Ishikawa (cell line): ENCODE results near the gene SLC9A9.

Source experiments
- CEBPB ChIP-seq: IDR thresholded peaks from 2 replicates; pipeline ENCODE4 v1.6.1; 2012
- CREB1 ChIP-seq: IDR thresholded peaks from 2 replicates; pipeline ENCODE4 v1.6.1; 2012; ENCODE audit warnings: low read depth
- EGR1 ChIP-seq: IDR thresholded peaks from 2 replicates; pipeline ENCODE4 v1.6.1; 2012
- EP300 ChIP-seq: IDR thresholded peaks from 2 replicates; pipeline ENCODE4 v1.6.1; 2012; ENCODE audit warnings: borderline replicate concordance
- FOXM1 ChIP-seq: IDR thresholded peaks from 2 replicates; pipeline ENCODE4 v1.6.1; 2012; ENCODE audit warnings: low read depth, borderline replicate concordance
- MAX ChIP-seq: IDR thresholded peaks from 2 replicates; pipeline ENCODE4 v1.6.1; 2012
- NFIC ChIP-seq: IDR thresholded peaks from 2 replicates; pipeline ENCODE4 v1.6.1; 2012
- RAD21 ChIP-seq: IDR thresholded peaks from 2 replicates; pipeline ENCODE4 v1.6.1; 2012; ENCODE audit warnings: low read depth
- REST ChIP-seq: IDR thresholded peaks from 2 replicates; pipeline ENCODE4 v1.6.1; 2012; ENCODE audit warnings: low read depth, mild to moderate bottlenecking
- TAF1 ChIP-seq: IDR thresholded peaks from 2 replicates; pipeline ENCODE4 v1.6.1; 2012; ENCODE audit warnings: low read depth, mild to moderate bottlenecking
- TCF12 ChIP-seq: IDR thresholded peaks from 2 replicates; pipeline ENCODE4 v1.6.1; 2012; ENCODE audit warnings: low read depth
- TEAD4 ChIP-seq: IDR thresholded peaks from 2 replicates; pipeline ENCODE4 v1.6.1; 2012
- USF1 ChIP-seq: IDR thresholded peaks from 2 replicates; pipeline ENCODE4 v1.6.1; 2012
- YY1 ChIP-seq: IDR thresholded peaks from 2 replicates; pipeline ENCODE4 v1.6.1; 2012; ENCODE audit warnings: low read depth
- ZBTB7A ChIP-seq: IDR thresholded peaks from 2 replicates; pipeline ENCODE4 v1.6.1; 2012; ENCODE audit warnings: low read depth

Gene SLC9A9

GRCh38 chr3:143755978-143756377 is 92.3 kb downstream of the SLC9A9 start:
- TF ChIP-seq EGR1 (no peak), EP300 (no peak), CREB1 (no peak), ZBTB7A (no peak), NFIC (no peak), TEAD4 (no peak), RAD21 (no peak), TCF12 (no peak)

GRCh38 chr3:143754090-143754489 is 94.2 kb downstream of the SLC9A9 start:
- TF ChIP-seq USF1 (no peak), TEAD4 (no peak)

GRCh38 chr3:143753456-143753855 is 94.8 kb downstream of the SLC9A9 start:
- TF ChIP-seq MAX (no peak), EP300 (no peak), TEAD4 (no peak), YY1 (no peak), TAF1 (no peak), FOXM1 (no peak), EGR1 (no peak), NFIC (no peak), TCF12 (no peak), REST (no peak), CREB1 (no peak), RAD21 (no peak), USF1 (no peak), ZBTB7A (no peak), CEBPB (no peak)

- TF ChIP-seq YY1 (no peak), FOXM1 (no peak), EP300 (no peak), TAF1 (no peak), REST (no peak), RAD21 (no peak)
Observed at GRCh38 chr3:143753006-143753405, 95.3 kb downstream of the SLC9A9 start.

GRCh38 chr3:143751643-143752178 is 96.6 kb downstream of the SLC9A9 start:
- TF ChIP-seq USF1 (no peak), ZBTB7A (no peak), TCF12 (no peak), TEAD4 (no peak), CREB1 (no peak), TAF1 (no peak), YY1 (no peak), NFIC (no peak)

GRCh38 chr3:143750841-143751240 is 97.4 kb downstream of the SLC9A9 start:
- no peak for TF ChIP-seq FOXM1
- TF ChIP-seq MAX = no peak
- TF ChIP-seq RAD21 = no peak
- no peak for TF ChIP-seq ZBTB7A
- no peak for TF ChIP-seq EP300
- no peak for TF ChIP-seq USF1
- no peak for TF ChIP-seq TEAD4
- no peak for TF ChIP-seq EGR1
- no peak for TF ChIP-seq YY1
- TF ChIP-seq REST = no peak
- no peak for TF ChIP-seq CEBPB
- TF ChIP-seq NFIC = no peak
- no peak for TF ChIP-seq CREB1
- no peak for TF ChIP-seq TAF1
- no peak for TF ChIP-seq TCF12
